GM18867 (cell line): Measurements from ENCODE around the gene IL31.

Experiments used
- ATAC-seq: cut with Tn5 transposase; IDR thresholded peaks from one replicate; pipeline ENCODE4 v1.9.1; 2021; ENCODE audit warnings: mild to moderate bottlenecking, moderate library complexity; ENCODE audit not compliant: unreplicated experiment

IL31 gene

DNA sequence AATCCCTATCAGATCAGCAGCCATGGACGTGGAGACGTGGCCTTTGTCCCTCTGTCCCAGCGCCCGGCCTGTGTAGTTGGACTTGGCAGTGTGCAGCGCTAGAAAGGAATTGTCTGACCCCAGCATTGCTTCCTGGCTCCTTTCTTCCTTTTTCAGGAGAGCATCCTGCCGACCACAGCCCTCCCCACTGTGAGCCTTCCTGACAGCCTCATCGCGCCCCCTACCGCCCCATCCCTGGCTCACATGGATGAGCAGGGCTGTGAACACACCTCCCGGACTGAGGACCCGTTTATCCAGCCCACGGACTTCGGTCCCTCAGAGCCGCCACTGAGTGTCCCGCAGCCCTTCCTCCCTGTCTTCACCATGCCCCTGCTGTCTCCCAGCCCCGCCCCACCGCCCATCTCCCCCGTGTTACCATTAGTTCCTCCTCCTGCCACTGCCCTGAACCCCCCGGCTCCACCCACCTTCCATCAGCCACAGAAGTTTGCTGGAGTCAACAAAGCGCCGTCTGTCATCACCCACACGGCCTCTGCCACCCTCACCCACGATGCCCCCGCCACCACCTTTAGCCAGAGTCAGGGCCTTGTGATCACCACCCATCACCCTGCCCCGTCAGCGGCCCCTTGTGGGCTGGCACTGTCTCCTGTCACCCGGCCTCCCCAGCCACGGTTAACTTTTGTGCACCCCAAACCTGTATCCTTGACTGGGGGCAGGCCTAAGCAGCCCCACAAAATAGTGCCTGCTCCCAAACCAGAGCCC is 40.6 kb downstream of the IL31 start:
- ATAC-seq = no peak

DNA sequence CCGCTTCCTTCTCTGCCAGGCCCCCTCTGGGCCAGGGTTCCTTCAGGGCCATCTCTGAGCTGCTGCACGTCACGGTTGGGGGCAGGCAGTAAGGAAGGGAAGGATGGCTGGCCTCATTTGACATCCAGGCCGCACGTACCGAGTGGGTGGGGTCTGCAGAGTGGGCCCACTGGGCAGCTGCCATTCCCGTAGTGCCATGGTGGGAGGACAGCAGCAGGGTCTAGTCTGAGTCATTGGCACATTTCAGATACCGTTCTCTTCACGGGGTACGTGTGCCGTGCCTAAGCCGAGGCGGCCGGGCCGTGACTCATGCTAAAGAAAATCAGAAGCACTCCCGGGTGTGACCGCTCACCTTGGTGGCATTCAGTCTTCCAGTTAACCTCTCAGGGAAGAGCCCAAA is 43.9 kb downstream of the IL31 start:
- ATAC-seq = no peak

DNA sequence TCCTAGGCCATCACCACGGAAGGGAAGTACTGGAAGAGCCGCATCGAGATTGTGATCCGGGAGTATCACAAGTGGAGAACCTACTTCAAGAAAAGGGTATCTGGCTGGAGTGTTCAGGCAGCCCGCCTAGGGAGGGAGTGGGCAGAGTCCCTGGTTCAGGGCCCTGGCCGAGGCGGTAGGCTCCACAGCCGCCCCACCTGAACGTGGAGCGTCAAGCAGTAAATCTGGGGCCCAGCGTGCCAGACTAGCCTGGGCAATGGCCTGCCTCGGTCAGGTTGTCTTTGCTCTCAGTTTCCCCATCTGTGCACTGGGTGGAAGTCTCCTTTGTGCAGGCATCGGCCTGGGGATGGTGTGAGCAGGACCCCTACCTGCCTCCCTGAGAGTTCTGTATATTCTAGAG is 44.9 kb downstream of the IL31 start:
- ATAC-seq = no peak

- no peak for ATAC-seq
Measured at GRCh38 chr12:122128481-122128880, 45.5 kb downstream of the IL31 start.

GRCh38 chr12:122127839-122128238 is 46.2 kb downstream of the IL31 start:
- ATAC-seq = no peak

- no peak for ATAC-seq
Measured at GRCh38 chr12:122126713-122127597, 47.1 kb downstream of the IL31 start.

DNA sequence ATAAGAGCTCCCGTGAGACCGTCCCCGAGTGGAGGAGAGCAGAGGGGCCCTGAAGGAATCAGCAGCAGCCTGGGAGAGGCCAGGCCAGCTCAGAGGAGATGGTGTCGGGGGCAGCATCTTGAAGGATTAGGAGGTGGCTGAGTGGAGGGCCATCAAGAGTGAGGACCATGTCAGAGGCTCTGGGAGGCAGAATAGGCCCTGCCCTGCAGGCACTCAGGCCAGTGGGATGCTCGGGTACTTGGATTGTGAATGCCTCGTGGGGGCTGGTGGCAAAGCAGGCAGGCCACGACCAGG is 47.7 kb downstream of the IL31 start:
- no peak for ATAC-seq

DNA sequence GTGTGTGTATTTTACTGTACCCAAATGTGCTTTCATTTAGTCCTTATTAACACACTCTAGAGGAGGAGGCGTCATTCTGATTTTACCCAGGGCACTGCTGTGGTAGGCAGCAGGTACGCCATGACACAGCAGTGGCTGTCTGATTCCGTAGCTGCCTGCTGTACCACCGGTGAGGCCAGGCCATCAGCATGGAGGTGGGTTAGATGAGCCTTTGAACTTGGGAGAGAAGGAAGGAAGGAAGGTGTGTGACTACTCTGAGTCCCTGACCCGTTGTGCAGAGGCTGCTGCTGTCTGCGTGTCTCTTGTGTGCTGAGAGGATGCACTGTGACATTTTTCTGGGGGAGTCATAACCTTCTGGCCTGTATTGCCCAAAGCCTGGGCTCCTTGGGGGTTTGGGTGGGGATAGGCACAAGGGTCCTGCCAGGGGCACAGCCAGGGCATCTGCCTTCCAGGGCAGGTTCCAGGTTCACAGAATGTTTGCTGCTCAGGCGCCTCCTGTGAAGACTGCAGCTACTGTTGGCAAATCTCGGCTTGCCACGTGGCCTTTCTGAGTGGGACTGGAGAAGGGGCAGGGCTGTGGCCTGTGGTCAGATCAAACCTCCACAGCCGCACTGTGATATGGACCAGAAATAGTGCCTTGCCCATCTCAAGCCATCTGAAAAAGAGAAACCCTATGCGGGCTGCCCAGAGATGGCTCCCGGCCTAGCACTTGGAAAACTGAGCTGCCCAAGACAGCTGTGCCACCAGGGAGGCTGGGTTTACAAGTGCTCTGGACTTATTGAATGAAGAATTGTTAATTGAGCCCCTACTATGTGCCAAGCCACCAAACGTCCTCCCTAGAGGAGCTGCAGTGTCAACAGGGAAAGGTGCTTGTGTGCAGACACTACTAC is 48.3 kb downstream of the IL31 start:
- no peak for ATAC-seq

- ATAC-seq = no peak
Measured at GRCh38 chr12:122124370-122124769, 49.7 kb downstream of the IL31 start.

GRCh38 chr12:122123761-122124145 is 50.3 kb downstream of the IL31 start:
- no peak for ATAC-seq

- ATAC-seq = no peak
Measured at GRCh38 chr12:122123051-122123760, 50.8 kb downstream of the IL31 start.
